GM18499 (cell line): Measurements from ENCODE around the gene STAG1.
"Not testable (repeated sequence)": the region's sequence is repeated elsewhere in the genome, so short reads cannot be mapped to it uniquely, and the experiment has no call there.

Source experiments
- ATAC-seq: cut with Tn5 transposase; IDR thresholded peaks from one replicate; pipeline ENCODE4 v1.9.1; 2021; ENCODE audit warnings: moderate number of reproducible peaks; ENCODE audit not compliant: insufficient read depth, unreplicated experiment

The STAG1 gene

DNA sequence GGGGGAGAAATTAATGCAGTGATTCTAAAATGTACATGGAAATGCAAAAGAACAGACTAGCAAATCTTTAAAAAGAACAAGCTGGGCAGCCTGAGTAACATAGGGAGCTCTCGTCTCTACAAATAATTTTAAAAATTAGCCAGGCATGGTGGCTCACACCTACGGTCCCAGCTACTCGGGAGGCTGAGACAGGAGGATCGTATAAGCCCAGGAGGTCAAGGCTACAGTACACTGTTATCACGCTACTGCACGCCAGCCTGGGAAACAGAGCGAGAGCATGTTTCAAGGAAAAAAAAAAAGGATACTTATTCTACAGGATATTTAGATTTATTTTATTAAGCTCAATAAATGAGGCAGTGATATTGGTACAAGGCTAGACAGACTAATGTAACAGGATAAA lies 40.9 kb downstream of the STAG1 start:
- ATAC-seq, result no peak

DNA sequence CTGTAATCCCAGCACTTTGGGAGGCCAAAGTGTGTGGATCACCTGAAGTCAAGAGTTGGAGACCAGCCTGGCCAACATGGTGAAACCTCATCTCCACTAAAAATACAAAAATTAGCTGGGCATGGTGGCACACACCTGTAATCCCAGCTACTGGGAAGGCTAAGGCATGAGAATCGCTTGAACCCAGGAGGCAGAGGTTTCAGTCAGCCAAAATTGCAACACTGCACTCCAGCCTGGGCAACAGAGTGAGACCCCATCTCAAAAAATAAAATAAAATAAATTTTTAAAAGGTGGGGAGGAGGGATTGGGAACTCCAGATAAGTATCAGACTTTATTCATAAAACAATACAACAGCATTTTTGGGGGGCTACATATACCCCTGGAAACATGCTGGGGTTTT lies 42.4 kb downstream of the STAG1 start:
- not testable (repeated sequence) for ATAC-seq

DNA sequence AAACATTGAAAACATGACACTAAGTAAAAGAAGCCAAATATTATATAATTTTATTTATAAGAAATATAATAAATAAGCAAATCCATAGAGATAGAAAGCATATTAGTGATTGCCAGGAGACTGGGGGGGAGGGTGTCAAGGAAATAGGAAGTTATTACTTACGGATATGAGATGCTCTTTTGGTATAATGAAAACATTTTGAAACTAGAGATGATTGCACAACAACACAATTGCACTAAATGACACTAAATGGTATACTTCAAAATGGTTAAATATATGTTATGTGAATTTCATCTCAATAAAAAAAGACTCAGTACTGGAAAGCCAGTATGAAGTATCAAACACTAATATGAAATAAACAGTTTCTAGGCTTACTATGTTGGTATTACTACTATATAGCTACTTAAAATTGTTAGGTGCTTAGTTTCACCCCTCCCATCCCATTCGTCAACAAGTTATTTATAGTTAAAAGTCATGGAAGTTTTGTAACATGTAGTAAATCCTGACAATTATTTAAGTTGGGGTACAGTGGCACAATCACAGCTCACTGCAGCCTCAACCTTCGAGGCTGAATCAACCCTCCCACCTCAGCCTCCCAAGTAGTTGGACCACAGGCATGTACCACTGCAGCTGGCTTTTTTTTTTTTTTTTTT lies 43.7 kb downstream of the STAG1 start:
- no peak for ATAC-seq

DNA sequence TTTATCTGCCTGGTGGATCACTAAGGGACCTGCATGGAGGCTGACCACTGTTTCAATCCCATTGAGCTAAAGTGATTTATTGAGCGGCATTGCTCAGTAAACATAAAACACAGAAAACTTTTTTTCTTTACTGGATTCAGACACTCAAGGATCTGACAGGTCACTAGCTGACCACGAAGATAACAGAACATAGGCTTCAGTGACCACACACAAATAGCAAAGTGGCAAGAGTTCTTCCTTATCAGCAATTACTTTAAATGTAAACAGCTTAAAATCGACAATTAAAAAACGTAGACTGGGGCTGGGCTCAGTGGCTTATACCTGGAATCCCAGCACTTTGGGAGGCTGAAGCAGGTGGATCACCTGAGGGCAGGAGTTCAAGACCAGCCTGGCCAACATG lies 48.7 kb downstream of the STAG1 start:
- ATAC-seq, result no peak

DNA sequence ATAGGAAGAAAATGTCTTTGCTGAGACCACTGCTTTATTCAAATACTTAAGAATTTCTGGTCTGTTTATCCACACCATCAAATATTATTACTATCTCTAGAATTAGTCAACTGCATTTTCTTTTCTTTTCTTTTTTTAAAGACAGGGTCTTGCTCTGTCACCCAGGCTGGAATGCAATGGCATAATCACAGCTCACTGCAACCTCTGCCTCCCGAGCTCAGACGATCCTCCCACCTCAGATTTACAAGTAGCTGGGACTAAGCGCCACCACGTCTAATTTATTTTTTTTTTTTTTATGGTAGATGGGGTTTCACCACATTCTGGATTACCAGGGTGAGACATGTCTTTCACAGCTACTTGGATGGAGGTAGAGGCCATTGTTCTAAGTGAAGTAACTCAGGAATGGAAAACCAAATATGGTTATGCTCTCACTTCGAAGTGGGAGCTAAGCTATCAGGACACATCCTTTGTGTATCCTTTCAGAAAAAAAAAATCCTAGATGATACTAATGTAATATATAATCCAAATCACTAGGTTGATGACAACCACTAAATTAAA lies 52.8 kb downstream of the STAG1 start:
- no peak for ATAC-seq

DNA sequence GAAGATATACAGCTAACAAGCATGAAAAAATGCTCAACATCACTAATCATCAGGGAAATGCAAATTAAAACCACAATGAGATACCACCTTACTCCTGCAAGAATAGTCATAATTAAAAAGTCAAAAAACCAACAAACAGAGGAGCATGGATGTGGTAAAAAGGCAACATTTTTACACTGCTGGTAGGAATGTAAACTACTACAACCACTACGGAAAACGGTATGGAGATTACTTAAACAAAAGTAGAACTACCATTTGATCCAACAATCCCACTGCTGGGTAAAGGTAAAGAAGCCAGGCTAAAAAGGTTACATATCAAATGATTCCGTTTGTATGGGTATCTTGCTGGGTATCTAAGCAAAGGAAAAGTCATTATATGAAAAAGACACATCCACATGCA lies 53.8 kb downstream of the STAG1 start:
- no peak for ATAC-seq

DNA sequence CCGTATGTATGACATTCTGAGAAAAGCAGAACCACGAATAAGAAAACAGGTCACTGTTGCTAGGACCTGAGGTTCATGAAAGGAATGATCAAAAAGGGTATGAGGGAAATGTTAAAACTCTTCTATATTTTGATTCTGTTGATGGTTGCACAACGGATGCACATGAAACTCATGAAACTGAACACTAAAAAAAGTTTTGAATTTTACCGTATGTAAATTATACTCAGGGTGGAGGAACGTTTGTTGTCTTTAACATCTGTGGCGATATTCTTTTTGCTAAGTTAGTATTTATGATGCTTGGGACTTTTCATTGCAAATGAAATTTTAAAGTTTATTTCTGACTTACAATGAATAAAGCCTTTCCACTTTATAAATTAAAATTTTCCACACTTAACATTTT lies 55.4 kb downstream of the STAG1 start:
- no peak for ATAC-seq

DNA sequence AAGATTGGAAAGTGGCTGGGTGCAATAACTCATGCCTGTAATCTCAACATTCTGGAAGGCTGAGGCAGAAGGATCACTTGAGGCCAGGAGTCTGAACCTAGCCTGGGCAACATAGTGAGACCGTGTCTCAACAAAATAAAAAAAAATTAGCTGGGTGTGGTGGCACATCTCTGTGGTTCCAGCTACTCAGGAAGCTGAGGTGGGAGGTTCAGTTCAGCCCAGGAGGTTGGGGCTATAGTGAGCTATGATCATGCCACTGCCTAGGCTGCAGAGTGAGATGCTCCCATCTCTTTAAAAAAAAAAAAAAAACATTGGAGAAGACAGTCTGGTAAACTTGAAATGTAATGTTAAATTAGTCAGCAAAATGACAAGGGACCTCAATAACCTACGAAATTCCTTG lies 57.9 kb downstream of the STAG1 start:
- ATAC-seq, result no peak

DNA sequence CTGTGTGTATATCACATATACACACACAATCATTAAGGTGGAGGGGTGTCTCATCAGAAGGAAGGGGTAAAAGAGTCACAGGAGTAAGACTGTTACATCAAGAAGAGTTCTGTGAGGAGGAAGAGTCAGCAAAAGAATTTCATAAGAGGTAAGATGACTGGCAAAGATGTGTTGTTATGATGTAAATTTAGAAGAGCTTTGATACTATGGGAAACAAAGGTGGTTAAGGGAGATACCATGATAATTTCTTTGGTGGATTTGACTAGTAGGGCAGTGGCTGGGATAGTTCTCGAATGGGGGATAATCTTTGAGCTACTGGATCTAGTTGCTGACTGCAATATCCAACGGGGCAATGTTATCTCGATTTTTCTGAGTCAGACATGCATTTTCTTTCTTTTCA lies 61.6 kb downstream of the STAG1 start:
- ATAC-seq, result no peak

DNA sequence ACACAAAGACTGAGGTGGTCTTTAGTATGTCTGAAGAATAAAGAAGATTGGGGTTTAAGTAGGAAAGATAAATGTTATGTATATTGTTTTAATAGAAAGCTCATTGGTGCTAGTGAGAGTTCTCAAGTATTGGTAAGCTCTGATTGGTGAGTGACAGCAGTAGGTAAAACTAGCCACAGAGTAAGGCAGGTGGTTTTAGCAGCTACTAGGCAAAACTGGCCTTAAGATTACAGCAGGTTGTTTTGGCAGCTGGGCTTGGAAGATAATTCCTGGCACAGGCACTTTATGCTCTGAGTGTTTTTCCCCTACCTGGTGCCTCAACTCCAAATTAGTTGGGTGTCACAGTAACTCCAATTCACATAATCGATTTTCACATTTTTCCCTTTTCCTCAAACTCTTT lies 66.3 kb downstream of the STAG1 start:
- no peak for ATAC-seq

DNA sequence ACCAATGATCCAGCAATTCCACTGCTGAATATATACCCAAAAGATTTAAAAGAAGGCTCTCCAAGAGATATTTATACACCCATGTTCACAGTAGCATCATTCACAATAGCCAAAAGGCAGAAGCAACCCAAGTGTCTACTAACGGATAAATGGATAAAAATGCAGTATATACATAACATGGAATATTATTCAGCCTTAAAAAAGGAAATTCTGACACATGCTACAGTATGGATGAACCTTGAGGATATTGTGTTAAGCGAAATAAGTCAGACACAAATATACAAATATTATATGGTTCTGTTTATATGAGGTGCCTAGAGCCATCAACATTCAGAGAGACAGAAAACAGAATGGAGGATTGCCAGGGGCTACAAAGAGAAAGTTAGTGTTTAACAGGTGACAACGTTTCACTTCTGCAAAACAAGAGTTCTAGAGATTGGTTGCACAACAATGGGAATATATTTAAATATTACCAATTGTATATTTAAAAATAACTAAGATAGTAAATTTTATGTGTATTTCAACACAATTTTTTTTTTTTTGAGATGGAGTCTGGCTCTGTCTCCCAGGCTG lies 69.4 kb downstream of the STAG1 start:
- ATAC-seq, result no peak

DNA sequence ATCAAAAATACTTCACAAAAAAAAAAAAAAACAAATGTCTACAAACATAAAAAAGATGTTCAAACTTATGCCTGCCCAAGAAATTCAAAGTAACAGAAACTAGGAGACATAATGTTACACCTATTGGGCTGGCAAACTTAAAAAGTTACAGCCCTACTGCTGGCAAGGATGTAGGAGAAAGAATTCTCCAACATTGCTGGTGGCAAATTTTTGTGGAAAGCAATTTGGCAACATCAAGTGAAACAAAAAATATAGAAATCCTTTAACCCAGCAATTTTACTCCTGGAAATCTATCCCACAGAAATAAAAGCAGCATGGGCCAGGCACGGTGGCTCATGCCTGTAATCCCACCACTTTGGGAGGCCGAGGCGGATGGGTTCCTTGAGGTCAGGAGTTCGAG lies 73.2 kb downstream of the STAG1 start:
- no peak for ATAC-seq

DNA sequence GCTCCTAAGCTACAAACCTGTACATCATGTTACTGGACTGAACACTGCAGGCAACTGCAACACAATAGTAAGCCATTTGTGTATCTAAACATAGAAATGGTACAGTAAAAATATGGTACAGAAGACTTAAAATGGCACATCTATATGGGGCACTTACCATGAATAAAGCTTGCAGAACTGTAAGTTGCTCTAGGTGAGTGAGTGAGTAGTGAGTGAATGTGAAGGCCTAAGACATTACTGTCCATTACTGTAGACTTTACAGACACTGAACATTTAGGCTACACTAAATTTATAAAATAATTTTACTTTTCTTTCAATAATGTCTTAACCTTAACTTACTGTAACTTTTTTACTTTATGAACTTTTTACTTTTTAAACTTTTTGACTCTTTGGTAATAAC lies 76.2 kb downstream of the STAG1 start:
- ATAC-seq, result no peak

DNA sequence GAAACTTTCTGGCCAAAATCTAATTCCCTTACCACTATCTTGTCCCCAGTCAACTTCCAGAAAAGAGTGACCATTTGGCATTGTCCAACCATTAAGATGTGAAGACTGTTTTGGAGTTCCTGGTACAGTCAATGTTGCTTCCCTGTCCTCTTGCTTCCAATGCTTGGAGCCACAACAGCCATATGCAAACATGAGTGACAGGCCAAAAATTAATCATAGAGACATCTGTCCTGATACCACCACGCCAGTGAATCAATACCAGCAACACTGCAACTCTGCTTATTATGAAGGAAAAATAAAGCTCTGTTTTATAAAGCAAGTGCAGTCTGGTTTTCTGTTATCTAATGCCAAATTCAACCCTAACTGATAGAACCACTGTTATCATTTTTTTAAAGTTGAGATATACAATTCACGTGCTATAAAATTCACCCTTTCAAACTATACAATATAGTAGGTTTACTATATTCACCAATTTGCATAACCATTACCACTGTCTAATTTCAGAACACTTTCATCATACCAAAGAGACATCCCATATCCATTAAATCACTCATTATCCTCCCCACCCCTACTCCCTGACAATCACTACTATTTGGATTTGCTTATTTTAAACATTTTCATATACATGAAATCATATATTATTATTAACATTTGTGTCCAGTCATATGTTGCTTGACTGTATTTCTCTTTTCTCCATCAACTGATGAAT lies 76.9 kb downstream of the STAG1 start:
- ATAC-seq, result no peak

DNA sequence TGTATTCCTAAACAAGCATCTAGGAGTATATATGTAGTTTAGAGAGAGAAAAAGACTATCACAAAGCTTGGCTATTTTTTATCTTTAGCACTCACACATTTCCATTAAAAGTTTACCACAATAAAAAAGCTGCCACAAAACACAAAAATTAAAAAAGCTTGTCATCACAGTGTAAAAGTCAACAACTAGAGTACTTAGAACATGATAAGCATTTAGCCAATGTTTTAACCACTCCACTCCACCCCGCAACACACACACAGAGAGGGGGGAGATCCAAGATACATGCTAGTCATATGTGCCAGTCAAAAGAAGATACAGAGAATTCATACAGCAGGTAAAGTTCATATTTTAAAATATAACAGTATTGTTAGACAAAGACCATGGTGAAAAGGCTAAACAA lies 79.7 kb downstream of the STAG1 start:
- no peak for ATAC-seq

DNA sequence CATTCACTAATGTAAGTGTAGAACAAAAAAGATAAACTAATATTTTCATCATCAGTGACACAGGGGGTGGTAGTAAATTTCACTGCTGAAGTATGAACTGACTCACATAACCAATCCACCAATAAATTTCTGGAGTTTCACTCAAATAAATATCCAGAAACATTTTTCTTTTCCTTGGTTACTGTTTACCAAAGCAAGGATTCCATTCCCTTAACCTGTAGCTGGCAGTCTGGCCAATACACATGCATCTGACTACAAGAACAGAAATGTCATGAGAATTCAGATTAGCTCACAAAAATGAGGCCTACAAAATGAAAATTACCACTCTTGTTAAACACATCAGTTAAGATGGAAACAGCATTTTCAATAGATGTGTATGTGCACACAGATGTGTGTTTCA lies 80.3 kb downstream of the STAG1 start:
- ATAC-seq, result no peak

DNA sequence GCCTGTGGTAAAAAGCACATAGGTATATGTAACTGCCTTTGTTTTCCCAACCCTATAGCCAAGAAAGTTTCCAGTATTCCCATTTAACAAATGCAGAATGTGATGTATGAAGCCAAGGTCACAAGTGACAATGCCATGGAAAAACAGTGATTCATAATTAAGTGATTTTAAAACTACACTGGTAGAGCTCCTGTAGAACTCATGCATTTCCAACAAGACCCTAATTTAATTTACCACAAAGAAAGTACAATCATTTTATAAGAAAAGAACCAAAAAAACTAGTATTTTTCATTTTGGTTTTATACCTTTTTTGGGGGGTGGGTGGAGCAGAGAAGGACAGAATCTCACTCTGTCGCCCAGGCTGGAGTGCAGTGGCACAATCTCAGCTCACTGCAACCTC lies 82.0 kb downstream of the STAG1 start:
- no peak for ATAC-seq

DNA sequence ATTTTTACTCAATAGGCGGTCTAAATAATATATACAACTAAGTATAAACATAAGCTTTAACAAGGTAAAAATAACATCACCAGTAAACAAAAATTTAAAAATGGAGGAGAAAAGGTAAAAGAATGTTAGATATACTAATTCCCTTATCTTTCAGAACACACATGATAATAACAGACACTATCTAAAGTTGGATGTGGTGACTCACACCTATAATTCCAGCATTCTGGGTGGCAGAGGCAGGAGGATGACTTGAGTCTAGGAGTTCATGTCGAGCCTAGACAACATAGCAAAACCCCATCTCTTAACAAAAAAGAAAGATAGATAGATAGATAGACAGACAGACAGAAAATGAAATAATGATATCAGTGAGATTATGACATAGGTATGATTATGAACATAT lies 85.1 kb downstream of the STAG1 start:
- no peak for ATAC-seq

DNA sequence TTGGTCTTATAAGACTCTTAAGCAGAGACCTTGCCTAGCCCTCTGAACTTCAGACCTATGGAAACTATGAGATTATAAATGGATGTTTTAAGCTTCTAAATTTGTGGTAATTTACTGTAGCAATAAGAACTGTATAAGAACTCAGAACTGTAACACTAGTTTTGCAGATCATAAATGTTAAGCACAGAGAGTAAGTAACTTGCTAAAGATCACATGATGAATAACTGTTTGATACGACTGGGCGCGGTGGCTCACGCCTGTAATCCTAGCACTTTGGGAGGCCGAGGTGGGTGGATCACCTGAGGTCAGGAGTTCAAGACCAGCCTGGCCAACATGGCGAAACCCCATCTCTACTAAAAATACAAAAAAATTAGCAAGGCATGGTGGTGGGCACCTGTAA lies 85.9 kb downstream of the STAG1 start:
- ATAC-seq, result not testable (repeated sequence)

DNA sequence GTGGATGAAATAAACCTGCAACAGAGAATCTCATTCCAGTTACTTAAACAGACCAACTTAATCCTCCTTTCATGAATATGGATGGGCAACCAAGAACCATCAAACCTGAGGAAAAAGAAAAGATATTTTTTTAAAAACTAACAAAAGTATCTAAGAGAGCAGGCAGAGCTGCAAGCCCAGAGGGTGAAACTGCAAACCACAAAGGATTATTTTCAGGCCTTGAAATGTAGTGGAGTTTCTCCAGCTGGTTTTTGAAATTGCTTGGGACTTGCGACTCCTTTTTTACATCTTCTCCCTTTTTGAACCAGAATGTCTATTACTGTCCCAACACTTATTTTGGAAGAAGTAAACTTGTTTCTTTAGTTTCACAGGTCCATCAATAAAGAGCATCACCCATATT lies 87.4 kb downstream of the STAG1 start:
- ATAC-seq, result no peak

DNA sequence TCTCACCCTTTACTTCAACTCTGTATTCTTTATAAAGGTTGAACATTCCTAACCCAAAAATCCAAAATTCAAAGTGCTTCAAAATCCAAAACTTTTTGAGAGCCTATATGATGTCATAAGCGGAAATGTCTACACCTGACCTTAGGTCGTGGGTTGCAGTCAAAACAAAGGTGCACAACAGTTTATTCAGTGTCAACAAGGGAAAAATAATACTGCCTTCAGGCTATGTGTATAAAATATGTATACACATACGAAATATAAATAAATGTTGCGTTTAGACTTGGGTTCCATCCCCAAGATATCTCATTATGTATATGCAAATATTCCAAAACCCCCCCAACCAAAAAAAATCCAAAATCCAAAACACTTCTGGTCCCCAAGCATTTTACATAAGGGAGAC lies 90.9 kb downstream of the STAG1 start:
- ATAC-seq, result no peak
